Neural progenitor cell (in vitro differentiated cells): ENCODE data around the gene KLHL35.

Experiments
- CTCF ChIP-seq: fragments of 200-600 bp; sonication (generic); IDR thresholded peaks from 2 replicates; pipeline ENCODE4 v1.5.1; 2017; ENCODE audit warnings: antibody characterized with exemption, mild to moderate bottlenecking
- EZH2 ChIP-seq: fragments of 200-600 bp; sonication (generic); IDR thresholded peaks from 2 replicates; pipeline ENCODE4 v1.6.1; 2017; ENCODE audit warnings: antibody characterized with exemption, mild to moderate bottlenecking, moderate library complexity
- EZH2phosphoT487 ChIP-seq: fragments of 200-600 bp; sonication (generic); IDR thresholded peaks from 2 replicates; pipeline ENCODE4 v1.6.1; 2017; ENCODE audit warnings: antibody characterized with exemption

- TF ChIP-seq CTCF: no peak
- TF ChIP-seq EZH2: no peak
- no peak for TF ChIP-seq EZH2phosphoT487
Measured at GRCh38 chr11:75435571-75435925, 2.5 kb upstream of the KLHL35 start.
